H1 (cell line): ENCODE data around the gene APBA2. TPM values are rescaled to one million over a fixed set of nuclear protein-coding genes. Genes with fewer than 3 reads are reported as not detected.

Source experiments
- CTCF ChIA-PET: fragments of 300-600 bp; sonication (Branson Sonifier 250); formaldehyde crosslinking; loops from one replicate; lab custom pipeline; 2021; ENCODE audit not compliant: partially characterized antibody; lab: Charles Lee
- POLR2A ChIA-PET: fragments of 300-600 bp; sonication (Branson Sonifier 250); formaldehyde crosslinking; loops from one replicate; lab custom pipeline; 2021; ENCODE audit warnings: inconsistent platforms; ENCODE audit not compliant: partially characterized antibody; lab: Charles Lee
- DNase-seq, 2 experiments: peaks; one replicate each; pipeline versions ENCODE4 v3.0.0 to v3.0.0-alpha.2; 2010 to 2022; ENCODE audit warnings: low spot score in 2 of 2, low read depth in 1 of 2, mixed read lengths in 1 of 2
- FAIRE-seq: peaks from 2 replicates; lab custom pipeline; 2011; peaks lifted over from hg19 to GRCh38; lab: Jason Lieb, UNC
- H2AFZ ChIP-seq: 2 replicates; pipeline ENCODE4 v1.8.1; 2012; ENCODE audit warnings: low read length, inconsistent platforms
- H2AK5ac ChIP-seq: 2 replicates; pipeline ENCODE4 v1.6.1; 2013; ENCODE audit warnings: low read depth, low read length
- H2BK120ac ChIP-seq: replicated peaks from 2 replicates; pipeline ENCODE3; 2013; ENCODE audit warnings: low read depth, low read length, inconsistent platforms
- H2BK12ac ChIP-seq: 2 replicates; pipeline ENCODE4 v1.6.1; 2013; ENCODE audit warnings: low read depth, low read length
- H2BK15ac ChIP-seq: 2 replicates; pipeline ENCODE4 v1.6.1; 2013; ENCODE audit warnings: low read length
- H2BK20ac ChIP-seq: 2 replicates; pipeline ENCODE4 v1.6.1; 2013; ENCODE audit warnings: low read length
- H2BK5ac ChIP-seq: 2 replicates; pipeline ENCODE4 v1.6.1; 2013; ENCODE audit warnings: low read depth, low read length
- H3K14ac ChIP-seq: 2 replicates; pipeline ENCODE4 v1.6.1; 2013; ENCODE audit warnings: inconsistent platforms; ENCODE audit not compliant: insufficient read length
- H3K18ac ChIP-seq: 2 replicates; pipeline ENCODE4 v1.6.1; 2013; ENCODE audit warnings: low read length; ENCODE audit errors: extremely low read depth
- H3K23ac ChIP-seq: 2 replicates; pipeline ENCODE4 v1.6.1; 2013; ENCODE audit warnings: inconsistent platforms; ENCODE audit not compliant: insufficient read length
- H3K23me2 ChIP-seq: 2 replicates; pipeline ENCODE4 v1.6.1; 2013; ENCODE audit warnings: low read depth, low read length
- H3K27ac ChIP-seq: 2 replicates; pipeline ENCODE4 v1.6.1; 2011; ENCODE audit warnings: low read depth, low read length, inconsistent platforms
- H3K27me3 ChIP-seq, 4 experiments: replicated peaks in 1 of 4; 1 replicate in 1 of 4; 2 replicates in 3 of 4; pipeline versions ENCODE4 v1.6.1 to v1.8.1; 2011 to 2013; ENCODE audit warnings: low read length in 3 of 4, mild to moderate bottlenecking in 3 of 4, inconsistent platforms in 2 of 4, mixed read lengths in 2 of 4, moderate library complexity in 1 of 4; ENCODE audit not compliant: control insufficient read depth in 3 of 4, insufficient read depth in 3 of 4; ENCODE audit errors: extremely low read depth in 1 of 4
- H3K36me3 ChIP-seq, 4 experiments: 2 replicates each; pipeline versions ENCODE4 v1.6.1 to v1.8.1; 2011 to 2013; ENCODE audit warnings: mild to moderate bottlenecking in 4 of 4, low read length in 3 of 4, moderate library complexity in 2 of 4, control low read depth in 1 of 4, inconsistent platforms in 1 of 4; ENCODE audit not compliant: insufficient read depth in 4 of 4, control insufficient read depth in 2 of 4
- H3K4ac ChIP-seq: replicated peaks from 2 replicates; pipeline ENCODE3; 2013; ENCODE audit warnings: low read length, low read depth, mixed read lengths, inconsistent platforms; ENCODE audit not compliant: insufficient read length
- H3K4me1 ChIP-seq, 4 experiments: replicated peaks in 1 of 4; 1 replicate in 1 of 4; 2 replicates in 3 of 4; pipeline versions ENCODE4 v1.6.1 to v1.8.1; 2011 to 2013; ENCODE audit warnings: low read length in 3 of 4, inconsistent platforms in 2 of 4, mixed read lengths in 1 of 4; ENCODE audit not compliant: insufficient read depth in 4 of 4, control insufficient read depth in 3 of 4
- H3K4me2 ChIP-seq, 2 experiments: 2 replicates each; pipeline versions ENCODE4 v1.6.1 to v1.8.1; 2011 to 2013; ENCODE audit warnings: low read depth in 2 of 2, low read length in 2 of 2, control low read depth in 1 of 2, inconsistent platforms in 1 of 2, mild to moderate bottlenecking in 1 of 2; ENCODE audit not compliant: insufficient read depth in 1 of 2
- H3K4me3 ChIP-seq, 4 experiments: fragments of 200-600, 300-600 bp in 1 of 4; sonication (generic), shearing (Covaris generic), sonication (Bioruptor Twin) in 1 of 4; 2 replicates each; pipeline versions ENCODE4 v1.5.1 to v1.8.1; 2011 to 2016; ENCODE audit warnings: low read length in 4 of 4, low read depth in 3 of 4, control low read depth in 2 of 4, inconsistent platforms in 2 of 4, mild to moderate bottlenecking in 2 of 4, mixed read lengths in 1 of 4, moderate library complexity in 1 of 4; ENCODE audit not compliant: insufficient read depth in 2 of 4; ENCODE audit errors: extremely low read depth in 1 of 4
- H3K56ac ChIP-seq: replicated peaks from 2 replicates; pipeline ENCODE3; 2013; ENCODE audit warnings: low read depth, mild to moderate bottlenecking, mixed read lengths, low read length, inconsistent platforms; ENCODE audit not compliant: insufficient read length
- H3K79me1 ChIP-seq: 2 replicates; pipeline ENCODE4 v1.6.1; 2013; ENCODE audit warnings: low read depth, low read length, control low read depth
- H3K79me2 ChIP-seq, 2 experiments: 2 replicates each; pipeline versions ENCODE4 v1.6.1 to v1.8.1; 2012 to 2013; ENCODE audit warnings: low read length in 2 of 2, mild to moderate bottlenecking in 2 of 2, inconsistent platforms in 1 of 2; ENCODE audit not compliant: insufficient read depth in 2 of 2, control insufficient read depth in 1 of 2
- H3K9ac ChIP-seq, 4 experiments: replicated peaks in 1 of 4; 1 replicate in 1 of 4; 2 replicates in 3 of 4; pipeline versions ENCODE4 v1.6.1 to v1.8.1; 2011 to 2013; ENCODE audit warnings: low read depth in 3 of 4, low read length in 3 of 4, control low read depth in 2 of 4, mild to moderate bottlenecking in 2 of 4, moderate library complexity in 2 of 4, inconsistent platforms in 1 of 4; ENCODE audit errors: extremely low read depth in 1 of 4
- H3K9me3 ChIP-seq, 2 experiments: 2 replicates each; pipeline versions ENCODE4 v1.6.1 to v1.8.1; 2012 to 2013; ENCODE audit warnings: mild to moderate bottlenecking in 2 of 2, moderate library complexity in 2 of 2, control low read depth in 1 of 2, inconsistent platforms in 1 of 2, low read depth in 1 of 2, low read length in 1 of 2, mixed read lengths in 1 of 2; ENCODE audit not compliant: insufficient read depth in 2 of 2
- H4K20me1 ChIP-seq, 2 experiments: replicated peaks in 1 of 2; 2 replicates each; pipeline versions ENCODE3 to v1.8.1; 2011 to 2013; ENCODE audit warnings: inconsistent platforms in 2 of 2, low read length in 2 of 2, mild to moderate bottlenecking in 1 of 2; ENCODE audit not compliant: insufficient read depth in 2 of 2, control insufficient read depth in 1 of 2
- H4K5ac ChIP-seq: 2 replicates; pipeline ENCODE4 v1.6.1; 2013; ENCODE audit warnings: low read length, low read depth, mixed read lengths, inconsistent platforms; ENCODE audit not compliant: insufficient read length
- H4K8ac ChIP-seq: 2 replicates; pipeline ENCODE4 v1.8.0; 2013; ENCODE audit warnings: mild to moderate bottlenecking, moderate library complexity, low read length, inconsistent platforms; ENCODE audit not compliant: insufficient read depth; ENCODE audit errors: extremely low read depth
- H4K91ac ChIP-seq: replicated peaks from 2 replicates; pipeline ENCODE3; 2013; ENCODE audit warnings: low read length, mixed read lengths, inconsistent platforms; ENCODE audit not compliant: insufficient read length
- BCL11A ChIP-seq, 2 experiments: IDR thresholded peaks; one replicate each; pipeline ENCODE4 v1.6.1; 2011; ENCODE audit warnings: low read depth in 2 of 2, low read length in 2 of 2, mild to moderate bottlenecking in 2 of 2
- GABPA ChIP-seq: IDR thresholded peaks from 2 replicates; pipeline ENCODE4 v1.6.1; 2011; ENCODE audit warnings: mild to moderate bottlenecking, low read length, moderate library complexity, borderline replicate concordance; ENCODE audit not compliant: insufficient read depth
- POLR2AphosphoS5 ChIP-seq: IDR thresholded peaks from 2 replicates; pipeline ENCODE4 v1.6.1; 2011; ENCODE audit warnings: low read depth, low read length
- RXRA ChIP-seq: IDR thresholded peaks from 2 replicates; pipeline ENCODE4 v1.6.1; 2011; ENCODE audit warnings: low read depth, mild to moderate bottlenecking, low read length, moderate library complexity; ENCODE audit not compliant: insufficient read depth
- WGBS, 2 experiments: shearing (Covaris generic) in 1 of 2; methylation state at CpG; one replicate each; pipeline versions ENCODE4 v1.1.6 to v1.1.7; 2013 to 2015; ENCODE audit warnings: low lambda C conversion rate in 2 of 2, mixed read lengths in 2 of 2, inconsistent platforms in 1 of 2, low coverage in 1 of 2, missing lambda C conversion rate in 1 of 2; ENCODE audit not compliant: insufficient replicate concordance in 2 of 2, insufficient coverage in 1 of 2, insufficient read length in 1 of 2; ENCODE audit errors: extremely low coverage in 1 of 2, missing lambda C conversion rate in 1 of 2; 5-methylcytosine and 5-hydroxymethylcytosine counted together
- polyA plus RNA-seq, 7 experiments: library from polyadenylated mRNA; depleted of rRNA in 3 of 7; stranded (reverse) in 5 of 7; unstranded in 2 of 7; fragments of >200 nt in 5 of 7; fragments of 200-250 nt in 2 of 7; gene quantifications; 1 replicate in 5 of 7; 2 replicates in 1 of 7; 4 replicates in 1 of 7; pipeline versions ENCODE4 v1.2.1 to v1.2.3, GENCODE V29; 2011 to 2013; ENCODE audit warnings: missing spikeins in 2 of 7, mixed read lengths in 2 of 7
- total RNA-seq: library from RNA; stranded (reverse); fragmentation: NEBNext Ultra II Directional; extraction: Animal tissue kit (Norgen Biotek cat#: 25700); gene quantifications from 2 replicates; pipeline ENCODE4 v1.2.1, GENCODE V29; 2021

APBA2 gene
- total and polyA plus RNA-seq, 2 of the 8 experiments (the other 6 are each of a cell fraction or from before 2014, with no cell fraction given): 15.5 to 19.0 TPM

GRCh38 chr15:28996953-28997352 is 111.2 kb downstream of the APBA2 start:
- TF ChIP-seq RXRA (no peak), GABPA (no peak), POLR2AphosphoS5 (no peak), BCL11A (IDR thresholded peaks at IDR 0.05; ENCODE audit: low read depth in 2 of 2, low read length in 2 of 2) (no peak)
- POLR2A ChIA-PET: no interaction called here
- no peak overlapping the region for H4K91ac ChIP-seq
- no peaks in the 10 kb centered on the region for H3K36me3 ChIP-seq
- H2BK15ac ChIP-seq: no peak overlapping the region
- no peak overlapping the region for H3K9ac ChIP-seq
- H3K4me3 ChIP-seq: no peak overlapping the region
- no peaks in the 10 kb centered on the region for H3K23me2 ChIP-seq
- H4K20me1 ChIP-seq: peaks cover 0 to 2% of the 10 kb centered on the region in 2 experiments
- no peak overlapping the region for H3K27ac ChIP-seq
- H2BK120ac ChIP-seq: no peak overlapping the region
- FAIRE-seq (no peak), DNase-seq (no peak)
- CTCF ChIA-PET: interaction anchor here (0.8 to 3.6 kb wide), 6 partner anchors 10 to 129 kb away, joined by 3 to 24 read pairs (median 4); no protein-coding TSS in a partner anchor
- H4K5ac ChIP-seq: no peak overlapping the region
- H2BK20ac ChIP-seq: no peak overlapping the region
- H3K79me1 ChIP-seq: no peaks in the 10 kb centered on the region
- H2BK12ac ChIP-seq: no peak overlapping the region
- H3K9me3 ChIP-seq: no peaks in the 10 kb centered on the region; a peak in 1 of 4 replicates
- no peak overlapping the region for H4K8ac ChIP-seq
- no peak overlapping the region for H3K23ac ChIP-seq
- no peaks in the 10 kb centered on the region for H3K79me2 ChIP-seq
- H2AK5ac ChIP-seq: no peak overlapping the region
- H2BK5ac ChIP-seq: no peak overlapping the region
- no peak overlapping the region for H3K18ac ChIP-seq
- H2AFZ ChIP-seq: no peak overlapping the region
- no peak overlapping the region for H3K14ac ChIP-seq
- WGBS, 2 experiments: 91% methylated on average over 5 of the region's 5 CpGs; no CpG with 5 or more reads in 1 of the 2 experiments
- no peak overlapping the region for H3K56ac ChIP-seq
- no peaks in the 10 kb centered on the region for H3K27me3 ChIP-seq
- no peak overlapping the region for H3K4me2 ChIP-seq
- peaks cover 0 to 9% (median 6%) of the 10 kb centered on the region in 4 experiments; a peak in 4 of 7 replicates for H3K4me1 ChIP-seq
- H3K4ac ChIP-seq: no peak overlapping the region
